NCI-H1930 (cell line): Measurements from ENCODE around the gene CROCC.
"Not testable (repeated sequence)": the region's sequence is repeated elsewhere in the genome, so short reads cannot be mapped to it uniquely, and the experiment has no call there.

ENCODE experiments used
- DNase-seq, 2 experiments: peaks; one replicate each; lab custom pipeline; 2025; lab: John Stamatoyannopoulos, UW

CROCC gene

DNA sequence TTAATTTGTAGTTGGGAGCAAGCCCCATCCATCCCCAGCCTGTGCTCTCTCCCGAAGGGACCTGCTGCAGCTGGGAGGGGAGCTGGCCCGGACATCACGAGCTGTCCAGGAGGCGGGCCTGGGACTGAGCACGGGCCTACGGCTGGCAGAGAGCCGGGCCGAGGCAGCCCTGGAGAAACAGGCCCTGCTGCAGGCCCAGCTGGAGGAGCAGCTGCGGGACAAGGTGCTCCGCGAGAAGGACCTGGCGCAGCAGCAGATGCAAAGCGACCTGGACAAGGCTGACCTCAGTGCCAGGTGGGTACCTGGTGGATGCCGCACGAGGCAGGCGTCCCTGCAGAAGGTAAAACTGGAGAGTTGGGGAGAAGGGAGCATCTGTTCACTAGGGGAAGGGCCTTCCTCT, 14.8 kb downstream of the CROCC start:
- DNase-seq, result not testable (repeated sequence)

DNA sequence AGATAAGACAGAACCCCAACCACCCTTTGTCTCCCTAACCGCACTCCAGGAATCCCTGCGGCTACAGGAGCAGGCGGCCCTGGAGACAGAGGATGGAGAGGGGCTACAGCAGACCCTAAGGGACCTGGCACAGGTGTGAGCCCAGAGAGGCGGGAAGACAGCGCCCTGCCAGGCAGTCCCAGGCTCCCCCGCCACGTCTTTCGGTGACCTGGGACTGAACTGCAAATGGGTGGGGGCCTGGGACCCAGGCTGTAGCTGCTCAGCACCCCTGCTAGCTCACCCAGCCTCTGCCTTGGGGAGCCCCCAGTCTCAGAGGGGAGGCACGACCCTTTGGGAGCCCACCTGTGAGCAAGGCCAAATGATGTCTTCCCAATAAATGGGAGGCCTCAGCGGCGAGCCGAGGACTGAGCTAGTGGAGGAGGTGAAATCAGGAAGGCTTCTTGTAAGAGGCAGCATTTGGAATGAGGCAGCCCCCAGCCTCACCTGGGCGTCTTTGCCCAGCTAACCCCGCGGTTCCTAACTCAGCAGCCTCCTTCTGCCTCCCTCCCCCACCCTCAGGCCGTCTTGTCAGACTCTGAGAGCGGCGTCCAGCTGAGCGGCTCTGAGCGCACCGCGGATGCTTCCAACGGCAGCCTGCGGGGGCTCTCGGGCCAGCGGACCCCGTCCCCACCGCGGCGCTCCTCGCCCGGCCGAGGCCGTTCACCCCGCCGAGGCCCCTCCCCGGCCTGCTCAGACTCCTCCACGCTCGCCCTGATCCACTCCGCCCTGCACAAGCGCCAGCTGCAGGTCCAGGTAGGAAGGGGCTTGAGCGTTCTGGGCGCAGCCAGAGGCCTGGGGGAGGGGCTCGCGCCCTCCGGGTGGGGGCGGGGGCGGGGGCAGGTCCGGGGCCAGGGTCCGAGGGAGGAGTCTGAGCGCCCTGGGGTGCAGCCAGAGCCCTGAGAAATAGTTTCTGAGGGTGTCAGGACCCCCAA, 16.9 kb downstream of the CROCC start:
- DNase-seq, result no peak

DNA sequence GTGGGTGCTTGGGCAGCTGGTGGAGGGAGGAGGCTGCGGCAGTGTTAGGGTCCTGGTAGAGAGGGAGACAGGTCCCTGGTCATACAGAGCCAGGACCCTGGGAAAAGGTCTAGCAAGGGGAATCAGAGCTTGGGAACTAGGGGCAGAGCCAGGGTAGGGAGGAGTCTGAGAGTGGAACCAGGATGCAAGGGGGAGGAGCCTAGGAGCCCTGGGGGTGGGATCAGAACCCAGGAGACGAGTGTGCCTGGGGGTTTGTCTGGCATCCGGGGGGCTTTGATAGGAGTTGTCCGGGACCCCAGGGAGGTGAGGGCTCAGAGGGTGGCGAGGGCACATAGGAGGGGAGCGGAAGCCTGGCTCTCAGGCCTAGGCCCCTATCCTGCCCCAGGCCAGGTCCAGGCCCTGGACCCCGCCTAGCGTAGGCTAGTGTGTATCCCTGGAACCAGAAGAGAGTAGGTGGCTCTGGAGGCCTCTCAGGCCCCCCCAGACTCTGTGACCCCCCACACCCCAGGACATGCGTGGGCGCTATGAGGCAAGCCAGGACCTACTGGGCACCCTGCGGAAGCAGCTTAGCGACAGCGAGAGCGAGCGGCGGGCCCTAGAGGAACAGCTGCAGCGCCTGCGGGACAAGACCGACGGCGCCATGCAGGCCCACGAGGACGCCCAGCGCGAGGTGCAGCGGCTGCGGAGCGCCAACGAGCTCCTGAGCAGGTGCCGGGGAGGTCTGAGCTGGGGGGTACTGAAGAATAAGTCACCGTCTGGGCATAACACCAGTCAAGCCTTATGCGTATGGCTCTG, 17.9 kb downstream of the CROCC start:
- not testable (repeated sequence) for DNase-seq

DNA sequence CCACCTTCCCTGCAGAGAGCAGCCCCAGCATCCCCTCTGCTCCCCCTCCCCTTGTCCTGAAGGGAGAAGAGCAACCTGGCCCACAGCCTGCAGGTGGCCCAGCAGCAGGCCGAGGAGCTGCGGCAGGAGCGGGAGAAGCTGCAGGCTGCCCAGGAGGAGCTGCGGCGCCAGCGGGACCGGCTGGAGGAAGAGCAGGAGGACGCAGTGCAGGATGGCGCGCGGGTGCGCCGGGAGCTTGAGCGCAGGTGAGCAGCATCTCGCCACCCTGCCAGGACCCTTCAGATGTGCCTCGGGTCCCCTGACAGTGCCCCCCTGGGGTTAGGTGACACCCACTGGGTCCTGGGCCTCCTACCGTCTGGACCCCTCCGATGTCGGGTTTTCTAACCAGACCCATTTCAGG, 22.3 kb downstream of the CROCC start:
- no peak for DNase-seq

DNA sequence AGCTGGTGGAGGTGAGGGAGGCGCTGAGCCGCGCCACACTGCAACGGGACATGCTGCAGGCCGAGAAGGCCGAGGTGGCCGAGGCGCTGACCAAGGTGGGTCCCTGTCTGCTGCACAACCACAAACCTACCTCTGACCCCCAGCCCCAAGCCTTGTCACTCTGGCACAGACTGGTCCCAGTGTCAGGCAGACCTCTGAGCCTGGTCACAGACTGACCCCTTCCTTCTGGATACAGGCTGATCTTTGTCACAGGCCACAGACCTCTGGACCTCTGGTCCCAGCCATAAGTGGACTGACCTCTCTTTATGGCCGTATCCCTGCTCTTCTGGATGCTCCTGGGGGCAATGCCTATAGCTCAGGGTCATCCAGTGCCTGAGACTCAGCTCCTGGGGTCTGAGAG, 23.8 kb downstream of the CROCC start:
- not testable (repeated sequence) for DNase-seq

DNA sequence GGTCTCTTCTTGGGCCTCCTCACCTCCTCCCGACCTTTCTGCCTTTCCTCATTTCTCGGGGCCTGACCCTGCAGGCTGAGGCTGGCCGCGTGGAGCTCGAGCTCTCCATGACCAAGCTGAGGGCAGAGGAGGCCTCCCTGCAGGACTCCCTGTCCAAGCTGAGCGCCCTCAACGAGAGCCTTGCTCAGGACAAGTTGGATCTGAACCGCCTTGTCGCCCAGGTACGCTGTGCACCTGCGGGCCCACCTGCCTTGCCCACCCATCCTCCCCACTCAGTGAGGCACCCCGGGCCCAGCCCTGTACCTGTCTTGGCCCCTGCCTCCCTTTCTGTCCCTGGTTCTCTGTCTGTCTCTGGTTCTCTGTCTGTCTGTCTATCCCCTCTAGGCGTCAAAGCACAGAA, 24.5 kb downstream of the CROCC start:
- not testable (repeated sequence) for DNase-seq

DNA sequence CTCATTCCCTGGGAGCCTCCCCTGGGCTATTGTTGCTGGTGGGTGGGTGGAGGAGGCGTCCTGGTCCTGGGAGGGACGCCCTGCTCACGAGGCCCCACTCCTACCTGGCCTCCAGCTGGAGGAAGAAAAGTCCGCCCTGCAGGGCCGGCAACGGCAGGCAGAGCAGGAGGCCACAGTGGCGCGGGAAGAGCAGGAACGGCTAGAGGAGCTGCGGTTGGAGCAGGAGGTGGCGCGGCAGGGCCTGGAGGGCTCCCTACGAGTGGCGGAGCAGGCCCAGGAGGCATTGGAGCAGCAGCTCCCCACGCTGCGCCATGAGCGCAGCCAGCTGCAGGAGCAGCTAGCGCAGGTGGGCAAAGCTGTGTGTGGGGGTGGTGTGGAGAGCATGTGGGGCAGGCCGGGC, 24.9 kb downstream of the CROCC start:
- DNase-seq, result no peak

DNA sequence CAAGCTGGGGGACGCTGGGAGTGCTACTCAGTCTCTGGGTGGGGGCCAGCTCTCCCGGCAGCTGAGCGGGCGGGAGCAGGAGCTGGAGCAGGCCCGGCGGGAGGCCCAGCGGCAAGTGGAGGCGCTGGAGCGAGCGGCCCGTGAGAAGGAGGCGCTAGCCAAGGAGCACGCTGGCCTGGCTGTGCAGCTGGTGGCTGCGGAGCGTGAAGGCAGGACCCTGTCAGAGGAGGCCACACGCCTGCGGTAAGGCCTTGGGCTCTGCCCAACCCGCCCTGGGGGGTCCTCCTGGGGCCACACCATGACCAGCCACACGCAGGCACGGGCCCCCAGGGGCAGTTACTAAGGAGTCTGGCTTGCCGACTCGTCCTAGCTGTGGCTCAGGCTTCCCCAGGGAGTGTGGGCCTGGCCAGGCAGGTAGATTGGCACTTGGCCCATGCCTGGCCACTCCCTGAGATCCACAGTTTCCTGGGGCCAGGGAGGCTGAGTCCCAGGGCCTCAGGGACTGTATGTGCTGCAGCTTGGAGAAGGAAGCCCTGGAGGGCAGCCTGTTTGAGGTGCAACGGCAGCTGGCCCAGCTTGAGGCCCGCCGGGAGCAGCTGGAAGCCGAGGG, 26.7 kb downstream of the CROCC start:
- not testable (repeated sequence) for DNase-seq

DNA sequence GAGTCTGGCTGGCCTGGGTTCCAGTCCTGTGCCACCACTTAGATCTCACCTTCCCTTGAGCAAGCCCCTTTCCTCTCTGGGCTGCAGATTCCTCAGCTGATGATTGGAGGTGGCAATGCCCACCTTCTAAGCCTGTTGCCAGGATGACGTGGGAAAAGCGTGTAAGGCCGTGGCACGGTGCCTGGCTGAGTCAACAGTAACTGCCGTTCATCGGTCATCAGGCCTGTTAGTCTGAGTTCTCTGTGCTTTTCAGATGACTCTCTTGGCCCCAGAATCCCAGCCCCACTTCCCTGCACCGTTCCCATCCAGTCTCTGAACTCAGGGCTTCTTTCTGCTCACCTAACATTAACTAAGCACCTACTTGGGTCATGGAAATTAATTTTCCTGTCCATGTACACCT, 27.3 kb downstream of the CROCC start:
- DNase-seq, result not testable (repeated sequence)

DNA sequence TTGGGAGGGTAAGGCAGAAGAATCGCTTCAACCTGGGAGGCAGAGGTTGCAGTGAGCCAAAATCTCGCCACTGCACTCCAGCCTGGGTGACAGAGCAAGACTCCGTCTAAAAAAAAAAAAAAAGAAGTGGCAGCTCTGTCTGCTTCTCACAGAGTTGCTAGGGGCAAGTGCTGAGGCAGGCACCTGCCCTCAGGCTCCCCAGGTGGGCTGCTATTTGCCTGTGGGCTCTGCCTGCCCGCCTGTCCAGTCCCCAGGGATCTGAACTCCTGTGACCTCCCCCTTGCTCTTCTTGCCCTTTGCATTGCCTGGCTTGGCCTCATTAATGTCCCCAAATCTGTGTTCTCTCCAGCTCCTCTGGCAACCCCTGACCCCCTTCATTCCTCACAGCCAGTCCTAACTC, 30.6 kb downstream of the CROCC start:
- DNase-seq, result not testable (repeated sequence)

DNA sequence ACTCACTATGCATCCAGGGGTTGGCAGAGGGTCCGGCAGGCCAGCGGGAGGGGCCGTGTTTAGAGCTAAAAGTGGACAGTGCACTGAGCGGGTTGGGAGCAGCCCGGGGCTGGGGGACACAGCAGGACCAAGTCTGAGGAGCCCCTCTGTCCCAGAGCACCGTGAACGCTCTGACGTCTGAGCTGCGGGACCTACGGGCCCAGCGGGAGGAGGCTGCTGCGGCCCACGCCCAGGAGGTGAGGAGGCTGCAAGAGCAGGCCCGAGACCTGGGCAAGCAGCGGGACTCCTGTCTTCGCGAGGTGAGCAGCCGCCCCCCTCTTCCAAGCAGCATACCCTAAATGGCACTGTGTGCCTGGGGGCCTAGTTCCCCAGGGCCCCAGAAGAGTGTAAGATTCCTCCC, 32.8 kb downstream of the CROCC start:
- no peak for DNase-seq

DNA sequence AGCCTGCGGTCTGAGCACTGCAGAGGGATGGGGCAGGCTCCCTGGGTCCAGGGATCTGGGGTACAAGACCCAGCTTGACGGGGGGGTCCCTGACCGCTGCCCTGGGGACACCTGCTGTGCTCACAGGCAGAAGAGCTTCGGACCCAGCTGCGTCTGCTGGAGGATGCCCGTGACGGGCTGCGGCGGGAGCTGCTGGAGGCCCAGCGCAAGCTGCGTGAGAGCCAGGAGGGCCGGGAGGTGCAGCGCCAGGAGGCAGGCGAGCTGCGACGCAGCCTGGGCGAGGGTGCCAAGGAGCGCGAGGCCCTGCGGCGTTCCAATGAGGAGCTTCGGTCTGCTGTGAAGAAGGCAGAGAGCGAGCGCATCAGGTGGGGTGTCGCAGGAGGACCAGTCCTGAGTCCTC, 33.5 kb downstream of the CROCC start:
- no peak for DNase-seq

DNA sequence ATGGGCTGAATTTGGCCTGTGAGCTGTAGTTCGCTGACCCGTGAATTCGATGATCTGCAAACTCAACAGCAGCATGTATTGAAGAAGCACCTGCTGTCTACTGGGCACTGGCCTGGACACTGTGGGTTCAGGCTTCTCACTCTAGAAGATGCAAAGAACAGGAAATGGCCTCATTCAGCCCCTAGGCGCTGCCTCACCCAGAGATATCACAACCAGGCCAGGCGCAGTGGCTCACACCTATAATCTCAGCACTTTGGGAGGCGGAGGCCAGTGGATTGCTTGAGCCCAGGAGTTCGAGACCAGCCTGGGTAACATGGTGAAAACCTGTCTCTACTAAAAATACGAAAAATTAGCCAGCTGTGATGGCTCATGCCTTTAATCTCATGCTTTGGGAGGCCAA, 35.0 kb downstream of the CROCC start:
- DNase-seq, result no peak

DNA sequence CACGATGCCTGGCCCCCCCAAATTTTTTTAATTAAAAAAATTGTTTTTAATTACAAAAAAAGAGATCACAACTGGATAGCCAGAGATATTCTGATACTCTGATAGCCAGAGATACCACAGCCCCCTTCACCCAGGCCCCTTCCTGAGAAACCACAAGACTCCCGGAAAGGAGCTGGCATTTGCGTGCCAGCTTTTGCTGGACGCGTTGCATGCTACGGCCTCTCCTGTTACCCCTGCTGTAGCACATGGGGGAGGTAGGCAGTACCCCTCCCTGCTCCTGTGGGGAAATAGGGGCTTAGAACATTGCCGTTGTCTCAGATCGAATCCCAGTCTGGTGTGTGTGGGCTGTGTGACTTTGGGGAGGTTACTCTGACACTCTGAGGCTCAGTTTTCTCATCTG, 36.0 kb downstream of the CROCC start:
- no peak for DNase-seq

DNA sequence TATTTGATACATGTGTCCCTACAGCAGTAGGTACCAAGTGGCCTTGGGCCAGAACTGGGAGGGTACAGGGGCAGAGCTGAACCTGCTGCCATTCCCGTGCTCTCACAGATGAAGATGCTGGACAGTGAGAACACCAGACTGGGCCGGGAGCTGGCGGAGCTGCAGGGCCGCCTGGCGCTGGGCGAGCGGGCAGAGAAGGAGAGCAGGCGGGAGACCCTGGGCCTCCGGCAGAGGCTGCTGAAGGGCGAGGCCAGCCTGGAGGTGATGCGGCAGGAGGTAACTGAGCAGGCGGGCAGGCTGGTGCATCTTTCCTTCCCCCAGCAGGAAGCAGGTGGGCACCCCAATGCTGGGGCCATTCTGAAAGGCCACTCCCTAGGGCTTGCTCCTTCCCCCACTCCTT, 36.7 kb downstream of the CROCC start:
- DNase-seq, result no peak

DNA sequence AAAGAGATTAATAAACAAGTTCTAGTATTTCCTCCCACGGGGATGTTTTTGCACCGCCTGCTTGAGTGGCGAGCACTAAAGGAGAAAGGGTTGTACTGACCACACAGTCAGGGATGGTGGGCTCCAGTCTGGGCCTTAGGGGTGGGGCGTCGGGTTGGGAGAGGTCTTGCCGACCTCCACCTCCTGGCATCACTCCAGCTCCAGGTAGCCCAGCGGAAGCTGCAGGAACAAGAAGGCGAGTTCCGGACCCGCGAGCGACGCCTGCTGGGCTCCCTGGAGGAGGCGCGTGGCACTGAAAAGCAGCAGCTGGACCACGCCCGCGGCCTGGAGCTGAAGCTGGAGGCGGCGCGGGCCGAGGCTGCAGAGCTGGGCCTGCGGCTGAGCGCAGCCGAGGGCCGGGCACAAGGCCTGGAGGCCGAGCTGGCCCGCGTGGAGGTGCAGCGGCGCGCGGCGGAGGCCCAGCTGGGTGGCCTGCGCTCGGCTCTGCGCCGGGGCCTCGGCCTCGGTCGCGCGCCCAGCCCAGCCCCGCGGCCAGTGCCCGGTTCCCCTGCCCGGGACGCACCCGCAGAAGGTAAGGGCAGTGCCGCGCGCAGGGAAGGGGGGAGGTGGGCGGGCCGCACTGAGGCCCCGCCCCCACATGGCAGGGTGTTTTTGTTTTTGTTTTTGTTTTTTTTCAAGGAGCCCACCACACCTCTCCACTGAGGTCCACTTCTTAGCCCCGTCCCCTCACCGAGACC, 39.0 kb downstream of the CROCC start:
- DNase-seq, result peak; percentile 77 to 79

DNA sequence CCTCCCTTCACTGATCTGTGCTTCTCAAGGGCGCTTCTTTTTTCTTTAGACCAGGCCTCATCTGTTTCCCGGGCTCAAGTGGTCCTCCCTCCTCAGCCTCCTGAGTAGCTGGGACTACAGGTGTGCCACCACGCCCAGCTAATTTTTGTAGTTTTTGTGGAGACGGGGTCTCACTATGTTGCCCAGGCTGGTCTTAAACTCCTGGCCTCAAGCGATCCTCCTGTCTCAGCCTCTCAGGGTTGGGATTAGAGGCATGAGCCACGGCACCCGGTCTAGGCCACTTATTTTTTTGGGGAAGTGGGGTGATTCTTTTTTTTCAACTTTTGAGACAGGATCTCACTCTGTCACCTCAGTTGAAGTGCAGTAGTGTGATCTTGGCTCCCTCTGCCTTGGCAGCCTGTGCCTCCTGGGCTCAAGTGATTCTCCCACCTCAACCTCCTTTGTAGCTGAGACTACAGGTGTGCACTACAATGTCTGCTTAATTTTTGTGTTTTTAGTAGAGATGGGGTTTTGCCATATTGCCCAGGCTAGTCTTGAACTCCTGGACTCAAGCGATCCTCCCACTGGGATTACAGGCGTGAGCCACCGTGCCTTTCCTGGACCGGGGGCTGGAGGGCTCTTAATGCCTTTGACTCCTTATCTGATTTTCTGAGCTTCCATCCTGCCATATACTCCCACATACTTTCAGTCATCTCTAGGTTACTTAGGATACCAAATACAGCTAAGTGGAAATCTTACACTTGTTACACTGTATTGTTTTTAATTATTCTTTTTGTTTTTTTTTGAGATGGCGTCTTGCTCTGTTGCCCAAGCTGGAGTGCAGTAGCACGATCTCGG, 39.8 kb downstream of the CROCC start:
- no peak for DNase-seq

DNA sequence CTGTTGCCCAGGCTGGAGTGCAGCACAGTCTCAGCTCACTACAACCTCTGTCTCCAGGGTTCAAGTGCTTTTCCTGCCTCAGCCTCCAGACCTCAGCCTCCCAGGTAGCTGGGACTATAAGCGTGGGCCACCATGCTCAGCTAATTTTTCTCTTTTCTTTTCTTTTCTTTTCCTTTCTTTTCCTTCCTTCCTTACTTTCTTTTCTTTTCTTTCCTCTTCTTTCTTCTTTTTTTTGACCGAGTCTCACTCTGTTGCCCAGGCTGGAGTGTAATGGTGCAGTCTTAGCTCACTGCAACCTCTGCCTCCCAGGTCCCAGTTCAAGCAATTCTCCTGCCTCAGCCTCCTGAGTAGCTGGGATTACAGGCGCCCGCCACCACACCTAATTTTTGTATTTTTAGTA, 42.4 kb downstream of the CROCC start:
- not testable (repeated sequence) for DNase-seq

DNA sequence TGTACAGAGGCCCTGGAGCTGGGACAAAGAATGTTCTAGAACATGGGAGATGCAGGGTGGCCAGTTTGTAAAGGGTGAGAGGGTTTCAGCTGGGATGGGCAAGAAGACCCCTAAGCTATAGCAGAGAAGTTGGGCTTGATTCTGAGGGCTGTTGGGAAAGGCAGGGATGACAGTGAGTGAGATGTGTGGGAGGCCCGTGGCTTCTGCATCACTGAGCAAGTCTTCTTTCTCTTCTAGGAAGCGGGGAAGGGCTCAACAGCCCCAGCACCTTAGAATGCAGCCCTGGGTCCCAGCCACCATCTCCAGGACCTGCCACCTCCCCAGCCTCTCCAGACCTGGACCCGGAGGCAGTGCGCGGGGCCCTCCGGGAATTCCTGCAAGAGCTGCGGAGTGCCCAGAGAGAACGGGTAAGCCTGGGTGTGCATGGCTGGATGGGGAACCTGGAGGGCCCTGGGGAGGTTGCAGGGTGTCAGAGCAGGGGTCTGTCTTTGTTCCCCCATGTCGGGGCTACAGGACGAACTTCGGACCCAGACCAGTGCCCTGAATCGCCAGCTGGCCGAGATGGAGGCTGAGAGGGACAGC, 43.8 kb downstream of the CROCC start:
- DNase-seq, result no peak

DNA sequence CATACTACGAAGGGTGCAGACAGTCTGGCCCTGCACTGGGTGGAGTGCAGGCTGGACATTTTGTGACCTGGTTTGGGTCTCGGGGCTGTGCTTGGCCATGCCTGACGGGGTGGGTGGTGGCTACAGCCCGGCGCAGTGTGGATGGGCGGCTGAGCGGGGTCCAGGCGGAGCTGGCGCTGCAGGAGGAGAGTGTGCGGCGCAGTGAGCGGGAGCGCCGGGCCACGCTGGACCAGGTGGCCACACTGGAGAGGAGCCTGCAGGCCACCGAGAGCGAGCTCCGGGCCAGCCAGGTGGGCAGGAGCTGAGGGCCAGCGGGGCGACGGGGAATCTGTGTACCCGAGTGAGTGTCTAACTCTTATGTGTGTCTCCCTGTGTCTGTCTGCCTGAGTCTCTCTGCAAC, 44.6 kb downstream of the CROCC start:
- DNase-seq, result no peak
